GM19438 (cell line): Measurements from ENCODE around the gene SLC16A8.

Experiments
- ATAC-seq: cut with Tn5 transposase; IDR thresholded peaks from one replicate; pipeline ENCODE4 v1.9.1; 2021; ENCODE audit warnings: low read depth; ENCODE audit not compliant: unreplicated experiment

The SLC16A8 gene

DNA sequence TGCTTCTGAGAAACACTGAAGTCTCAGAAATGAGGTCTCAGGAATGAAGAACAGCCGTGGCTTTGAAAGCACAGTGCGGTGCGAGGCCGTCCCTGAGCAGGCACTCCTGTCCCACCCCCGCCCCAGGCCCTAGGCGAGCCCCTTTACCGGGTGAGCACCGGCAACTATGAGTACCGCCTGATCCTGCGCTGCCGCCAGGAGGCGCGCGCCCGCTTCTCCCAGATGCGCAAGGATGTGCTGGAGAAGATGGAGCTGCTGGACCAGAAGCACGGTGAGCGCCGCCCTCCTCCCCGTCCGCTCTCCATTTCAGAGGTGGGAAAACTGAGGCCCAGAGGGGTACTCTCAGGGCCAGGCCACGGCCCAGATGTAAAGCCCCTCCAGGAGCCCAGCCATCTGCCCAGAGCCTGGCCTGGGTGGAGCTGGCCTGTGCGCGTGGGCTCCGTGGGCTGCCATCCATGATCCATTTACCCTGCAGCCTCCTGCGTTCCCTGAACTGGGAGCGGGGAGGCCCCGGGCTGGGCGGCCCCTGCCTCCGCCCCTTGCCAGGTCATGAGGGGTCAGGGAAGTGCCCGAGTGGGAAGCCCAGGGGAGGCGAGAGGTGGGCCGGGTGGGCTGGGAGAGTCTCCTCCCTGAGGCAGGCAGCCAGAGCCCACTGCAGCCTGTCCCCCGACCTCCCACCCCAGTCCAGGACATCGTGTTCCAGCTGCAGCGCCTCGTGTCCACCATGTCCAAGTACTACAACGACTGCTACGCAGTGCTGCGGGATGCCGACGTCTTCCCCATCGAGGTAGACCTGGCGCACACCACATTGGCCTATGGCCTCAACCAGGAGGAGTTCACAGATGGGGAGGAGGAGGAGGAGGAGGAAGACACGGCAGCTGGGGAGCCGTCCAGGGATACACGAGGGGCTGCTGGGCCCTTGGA, 9.5 kb downstream of the SLC16A8 start:
- no peak for ATAC-seq

GRCh38 chr22:38073150-38074130, 10.5 kb downstream of the SLC16A8 start:
- no peak for ATAC-seq

GRCh38 chr22:38072322-38073149, 11.4 kb downstream of the SLC16A8 start:
- no peak for ATAC-seq

GRCh38 chr22:38071421-38072321, 12.3 kb downstream of the SLC16A8 start:
- no peak for ATAC-seq

DNA sequence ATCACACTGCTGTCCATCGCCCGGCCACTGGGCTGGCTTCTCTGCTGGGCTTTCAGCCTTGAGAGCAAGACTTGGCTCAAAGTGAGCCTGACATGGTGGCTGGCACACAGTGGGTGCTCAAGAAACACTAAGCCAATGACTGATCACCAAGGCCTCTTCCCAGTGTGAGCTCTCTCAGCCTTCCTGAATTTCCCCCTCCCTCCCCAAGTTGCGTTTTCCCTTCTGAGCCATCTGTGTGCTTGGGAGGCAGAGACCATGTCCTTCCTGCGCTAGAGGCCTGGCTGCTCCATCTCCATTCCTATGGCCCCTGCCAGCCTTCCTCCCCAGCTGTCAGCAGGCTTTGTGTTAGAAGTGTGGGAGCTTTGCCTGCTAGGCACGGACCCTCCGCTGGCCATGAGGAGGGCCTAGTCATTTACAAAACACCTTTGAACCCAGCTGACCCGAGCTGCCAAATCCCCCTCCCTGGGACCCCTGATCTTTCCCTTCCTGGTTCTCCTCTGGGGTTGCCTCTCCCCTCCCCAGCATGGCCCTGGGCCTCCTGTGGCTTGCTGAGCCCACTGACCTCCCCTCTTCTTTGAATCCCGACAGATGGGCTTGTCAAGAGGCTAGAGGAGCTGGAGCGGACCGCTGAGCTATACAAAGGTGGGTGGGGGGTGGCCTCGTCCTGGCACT, 13.6 kb downstream of the SLC16A8 start:
- no peak for ATAC-seq

- no peak for ATAC-seq
These were observed 14.4 kb downstream of the SLC16A8 start for GRCh38 chr22:38069372-38070249.

GRCh38 chr22:38068641-38069371, 15.2 kb downstream of the SLC16A8 start:
- no peak for ATAC-seq

- no peak for ATAC-seq
These were observed 16.1 kb downstream of the SLC16A8 start for GRCh38 chr22:38067761-38068360.

GRCh38 chr22:38067028-38067415, 17.0 kb downstream of the SLC16A8 start:
- no peak for ATAC-seq

- ATAC-seq, result no peak
These were observed 17.5 kb downstream of the SLC16A8 start for GRCh38 chr22:38066381-38067027.

DNA sequence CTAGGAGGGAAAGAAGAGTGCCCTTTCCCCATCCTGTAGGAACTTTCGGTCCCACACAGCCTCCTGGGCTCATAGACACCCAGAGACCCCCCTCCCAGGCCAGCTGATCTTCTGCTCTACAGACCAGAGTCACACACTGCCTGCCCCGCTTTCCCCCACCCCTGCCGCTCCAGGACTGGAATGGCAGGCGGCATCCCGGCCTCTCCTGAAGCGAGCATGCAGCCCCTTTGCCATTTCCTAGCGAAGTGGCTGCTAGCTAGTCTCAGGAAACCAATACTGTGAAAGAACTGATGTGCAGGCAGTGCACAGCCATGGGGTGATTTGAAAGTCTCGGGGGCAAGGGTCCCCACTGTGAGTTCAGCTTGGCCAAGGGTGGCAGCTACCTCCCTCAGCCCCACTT, 18.4 kb downstream of the SLC16A8 start:
- ATAC-seq, result no peak

- ATAC-seq, result no peak
These were observed 21.2 kb downstream of the SLC16A8 start for GRCh38 chr22:38062791-38063190.

- ATAC-seq, result peak; percentile 69
These were observed 26.8 kb downstream of the SLC16A8 start, which contains the start of gene PICK1 for GRCh38 chr22:38056969-38057891. Gene PICK1, plus strand, starts transcription at chr22:38057404. Its CDS starts 406 bp downstream, at chr22:38057810.

DNA sequence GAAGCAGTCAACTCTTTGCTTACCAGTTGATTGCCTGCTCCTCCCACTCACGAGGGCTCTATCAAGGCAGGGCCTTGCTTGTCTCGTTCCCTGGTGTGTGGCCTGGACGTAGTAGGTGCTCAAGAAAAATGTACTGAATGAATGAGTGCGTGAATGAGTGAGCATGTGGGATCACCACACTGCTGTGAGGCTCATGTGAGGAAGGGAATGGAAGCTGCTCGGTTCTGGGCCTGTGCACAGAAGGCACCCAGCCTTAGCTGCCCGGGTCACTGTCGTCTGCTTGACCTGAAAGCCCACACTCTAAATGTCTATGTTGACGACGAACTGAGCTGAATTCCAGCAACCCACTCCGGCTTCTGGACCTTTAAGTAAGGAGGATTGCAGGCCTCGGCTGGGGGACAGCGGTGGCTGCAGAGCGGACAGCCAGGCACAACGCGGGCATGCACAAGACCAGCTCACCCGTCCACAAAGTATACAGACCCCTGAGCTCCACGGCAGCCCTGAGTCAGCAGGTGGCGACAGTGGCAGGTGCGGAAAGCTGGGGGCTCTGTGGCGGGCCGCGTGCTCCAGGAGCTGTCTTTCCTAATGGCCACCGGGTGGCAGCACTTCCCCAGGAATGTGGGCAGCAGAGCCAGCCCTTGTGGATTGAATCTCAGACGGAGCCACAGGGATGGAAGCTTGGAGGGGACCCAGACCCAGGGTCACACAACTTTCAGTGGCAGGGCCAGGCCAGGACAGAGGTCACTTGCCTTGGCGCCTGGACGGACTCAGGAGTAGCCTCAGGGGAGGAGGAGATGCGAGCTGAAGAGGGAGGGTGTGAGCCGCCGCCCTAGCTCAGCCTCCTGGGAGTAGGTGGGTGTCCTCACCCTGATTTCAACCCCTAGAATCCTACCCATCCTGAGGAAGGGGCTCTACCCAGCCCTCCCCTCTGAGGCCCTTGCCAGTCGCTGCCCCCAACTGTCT, 31.8 kb downstream of the SLC16A8 start:
- ATAC-seq, result no peak
